ENCODE data around the gene SMARCB1.

The SMARCB1 gene

DNA sequence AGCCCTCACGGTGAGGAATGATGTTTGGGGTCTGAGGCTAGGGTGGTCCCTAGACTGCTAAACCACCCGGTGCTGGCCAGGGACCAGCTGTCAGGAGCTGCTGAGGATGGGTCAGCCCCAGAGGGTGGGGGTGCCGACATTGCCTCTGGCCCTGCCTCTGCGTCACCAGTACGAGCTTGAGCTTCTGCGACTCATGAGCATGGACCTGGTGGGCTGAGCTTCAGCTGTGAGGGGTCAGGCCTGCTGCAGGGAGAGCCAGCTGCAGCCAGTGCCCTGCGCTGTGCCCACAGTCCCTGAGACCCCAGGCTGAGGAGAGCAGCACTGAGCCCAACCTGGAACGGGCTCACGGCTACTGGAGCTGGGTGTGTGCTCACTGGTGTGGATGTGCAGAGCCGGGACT is 45.0 kb downstream of the SMARCB1 start:
- DNase-seq (ENCODE audit: low read depth) = no peak

DNA sequence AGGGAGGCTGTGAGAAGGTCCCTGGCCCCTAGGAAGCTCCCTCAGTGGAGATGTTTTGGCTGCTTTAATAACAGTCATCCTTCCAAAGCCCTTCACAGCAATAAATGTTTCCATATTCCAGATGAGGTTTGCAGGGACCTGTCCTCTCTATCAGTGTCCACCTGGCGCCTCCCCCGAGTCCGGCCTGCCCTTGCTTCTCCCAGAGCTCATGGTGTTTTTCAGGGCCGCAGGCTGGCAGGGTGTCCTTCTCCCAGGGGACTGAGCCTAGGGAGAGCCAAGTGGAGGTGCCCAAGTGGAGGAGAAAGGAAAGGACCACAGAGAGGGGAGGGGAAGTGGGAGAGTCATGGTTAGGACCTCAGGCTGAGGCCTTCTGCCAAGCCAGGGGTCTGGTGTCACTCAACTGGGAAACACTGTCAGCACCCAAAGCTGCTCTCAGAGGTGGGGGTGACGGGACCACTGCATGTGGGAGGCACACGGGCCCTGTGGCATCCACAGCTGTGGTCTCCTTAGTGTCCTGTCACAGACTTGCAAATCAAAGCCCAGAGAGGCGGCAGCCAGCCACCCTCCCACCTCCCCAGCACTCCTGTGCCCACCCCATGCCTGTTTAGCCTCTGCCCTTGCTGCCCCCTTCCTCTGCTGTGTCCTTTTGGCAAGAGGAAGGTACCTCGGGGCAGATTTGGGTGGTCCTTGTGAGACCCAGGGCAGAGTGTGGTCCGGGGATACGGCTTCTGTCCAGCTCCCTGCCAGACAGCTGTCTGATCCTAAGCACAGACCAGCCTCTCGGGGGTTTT is 45.7 kb downstream of the SMARCB1 start:
- DNase-seq (ENCODE audit: low read depth) = no peak

DNA sequence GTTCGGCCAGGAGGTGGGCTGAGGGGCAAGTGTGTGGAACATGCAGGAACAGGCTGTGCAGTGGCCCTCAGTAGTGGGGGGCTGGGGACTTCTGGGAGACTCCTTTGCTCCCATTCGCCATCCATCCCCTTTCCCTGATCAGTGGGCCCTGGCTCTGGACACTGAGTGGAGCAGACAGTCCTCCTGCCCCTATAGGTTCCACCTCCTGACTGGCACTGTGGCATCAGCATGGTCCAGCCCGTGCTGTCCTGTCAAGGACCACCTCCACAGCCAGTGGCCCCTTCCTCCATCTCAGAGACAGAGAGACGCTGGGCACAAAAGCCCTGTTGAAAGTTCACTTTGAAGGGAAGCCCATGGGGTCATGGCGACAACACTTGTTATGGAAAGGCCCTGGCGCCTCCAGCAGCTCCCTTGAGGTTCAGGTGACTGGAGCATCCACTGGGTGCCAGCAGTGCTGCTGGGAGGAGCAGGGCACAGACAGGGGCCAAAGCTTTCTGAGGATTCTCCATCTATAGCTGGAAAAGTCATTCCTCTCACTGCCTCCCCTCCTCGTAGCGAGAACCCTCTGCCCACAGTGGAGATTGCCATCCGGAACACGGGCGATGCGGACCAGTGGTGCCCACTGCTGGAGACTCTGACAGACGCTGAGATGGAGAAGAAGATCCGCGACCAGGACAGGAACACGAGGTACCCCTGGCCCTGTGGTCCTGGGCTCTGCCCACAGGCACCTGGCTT is 46.4 kb downstream of the SMARCB1 start:
- DNase-seq (ENCODE audit: low read depth) = no peak

DNA sequence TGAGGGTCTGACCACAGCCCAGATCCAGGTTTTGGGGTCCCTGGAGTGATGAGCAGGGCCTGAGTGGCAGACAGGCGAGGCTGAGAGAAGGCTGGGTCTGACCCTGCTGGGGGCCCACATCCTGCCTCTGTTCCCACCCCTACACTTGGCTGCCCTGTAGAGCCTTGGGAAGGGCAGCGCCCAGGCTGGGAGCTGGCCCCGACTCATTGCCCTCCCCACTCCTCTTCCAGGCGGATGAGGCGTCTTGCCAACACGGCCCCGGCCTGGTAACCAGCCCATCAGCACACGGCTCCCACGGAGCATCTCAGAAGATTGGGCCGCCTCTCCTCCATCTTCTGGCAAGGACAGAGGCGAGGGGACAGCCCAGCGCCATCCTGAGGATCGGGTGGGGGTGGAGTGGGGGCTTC is 47.1 kb downstream of the SMARCB1 start:
- no peak for DNase-seq (ENCODE audit: low read depth)

DNA sequence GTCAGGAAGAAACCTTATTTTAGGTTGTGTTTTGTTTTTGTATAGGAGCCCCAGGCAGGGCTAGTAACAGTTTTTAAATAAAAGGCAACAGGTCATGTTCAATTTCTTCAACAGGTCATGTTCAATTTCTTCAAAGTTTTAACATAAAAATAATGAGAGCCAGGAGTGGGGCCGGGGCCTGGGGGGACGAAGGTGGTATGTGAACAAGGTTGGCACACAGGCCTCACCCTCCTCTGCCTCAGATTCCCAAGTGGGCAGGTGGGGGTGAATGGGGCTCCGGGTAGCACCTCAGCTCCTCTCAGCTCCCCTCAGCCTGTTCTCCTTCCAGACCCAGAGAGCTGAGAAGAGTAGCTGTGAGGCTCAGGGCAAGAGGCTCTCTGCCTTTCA is 47.6 kb downstream of the SMARCB1 start:
- DNase-seq (ENCODE audit: low read depth) = no peak

DNA sequence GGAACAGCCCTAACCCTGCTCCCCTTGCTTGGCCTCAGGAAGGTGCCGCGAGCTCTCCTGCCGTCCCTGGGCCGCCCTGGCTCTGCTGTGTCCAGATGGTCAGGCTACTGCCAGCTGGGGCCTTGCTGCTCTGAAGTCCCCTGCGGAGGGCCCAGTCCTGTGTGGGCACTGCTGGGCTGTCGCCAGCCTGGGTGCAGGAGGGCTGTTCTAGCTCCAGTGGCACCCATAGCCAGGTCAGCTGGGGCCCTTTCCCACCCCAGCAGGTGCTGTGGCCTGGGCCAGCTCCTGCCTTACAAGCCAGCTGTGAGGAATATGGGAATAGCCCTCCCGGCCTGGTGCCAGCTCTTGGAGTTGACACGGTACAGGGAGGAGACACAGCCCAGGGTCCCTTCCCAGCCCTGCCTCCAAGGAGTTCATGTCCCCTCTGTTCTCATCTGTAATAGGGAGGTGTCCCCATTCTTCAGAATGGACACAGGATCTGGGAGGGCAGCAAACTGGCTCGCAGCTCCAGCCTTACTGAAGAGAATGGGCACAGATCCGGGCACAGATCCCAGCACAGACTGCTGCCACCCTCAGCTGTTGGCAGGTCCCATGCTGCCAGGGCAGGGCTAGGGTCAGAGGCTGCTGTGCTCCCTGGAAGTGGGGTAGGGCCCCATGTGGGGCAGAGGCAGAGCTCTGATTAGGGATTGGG is 48.2 kb downstream of the SMARCB1 start:
- DNase-seq (ENCODE audit: low read depth) = no peak

DNA sequence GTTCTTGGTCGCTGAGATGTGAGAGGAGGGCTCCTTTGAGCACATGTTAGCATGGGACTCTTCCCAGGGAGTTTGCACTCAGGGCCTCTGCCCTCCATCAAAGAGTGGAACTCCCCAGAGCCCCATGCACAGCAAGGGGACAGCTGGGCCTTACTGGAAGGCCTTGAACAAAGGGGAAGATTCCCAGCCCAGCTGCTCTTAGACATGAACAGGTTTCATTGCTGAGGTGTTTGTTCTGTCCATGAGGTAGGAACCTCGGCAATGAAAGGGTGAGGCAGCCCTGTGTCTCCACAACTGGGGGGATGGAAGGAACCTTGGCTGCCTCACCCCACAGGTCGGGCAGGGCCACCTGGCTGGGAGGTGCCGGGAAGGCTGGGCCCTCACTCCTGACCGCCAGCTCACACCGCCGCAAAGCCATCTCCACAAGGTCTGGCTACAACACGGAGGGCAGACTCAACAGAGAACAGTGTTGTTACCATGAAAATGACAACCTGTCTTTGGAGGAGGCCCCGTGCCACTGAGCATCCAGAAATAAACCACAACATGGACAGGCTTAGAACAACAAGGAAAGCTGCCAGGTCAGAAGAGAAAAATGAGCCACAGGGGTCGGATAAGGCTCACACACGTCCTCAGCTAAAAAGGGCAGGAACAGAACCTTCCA is 48.8 kb downstream of the SMARCB1 start:
- DNase-seq (ENCODE audit: low read depth) = peak; percentile 8

DNA sequence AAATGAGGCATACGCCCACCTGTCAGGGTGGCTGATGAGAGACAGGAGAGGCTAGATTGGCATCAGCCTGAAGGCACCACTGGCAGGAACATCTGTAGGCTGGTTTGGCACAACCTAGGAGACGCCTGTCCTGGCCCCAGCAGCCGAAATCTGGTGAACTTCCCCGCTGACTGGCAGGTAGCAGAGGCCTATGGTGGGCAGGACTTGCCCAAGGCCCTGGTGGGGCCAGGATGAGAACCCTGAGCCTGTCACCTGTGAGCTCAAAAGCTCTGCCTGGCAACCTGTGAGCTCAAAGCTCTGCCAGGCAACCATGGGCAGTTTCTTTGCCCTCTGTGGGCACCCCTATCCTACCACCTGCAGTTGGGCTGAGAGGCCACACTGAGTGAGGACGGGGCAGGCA is 49.5 kb downstream of the SMARCB1 start:
- DNase-seq (ENCODE audit: low read depth) = no peak

DNA sequence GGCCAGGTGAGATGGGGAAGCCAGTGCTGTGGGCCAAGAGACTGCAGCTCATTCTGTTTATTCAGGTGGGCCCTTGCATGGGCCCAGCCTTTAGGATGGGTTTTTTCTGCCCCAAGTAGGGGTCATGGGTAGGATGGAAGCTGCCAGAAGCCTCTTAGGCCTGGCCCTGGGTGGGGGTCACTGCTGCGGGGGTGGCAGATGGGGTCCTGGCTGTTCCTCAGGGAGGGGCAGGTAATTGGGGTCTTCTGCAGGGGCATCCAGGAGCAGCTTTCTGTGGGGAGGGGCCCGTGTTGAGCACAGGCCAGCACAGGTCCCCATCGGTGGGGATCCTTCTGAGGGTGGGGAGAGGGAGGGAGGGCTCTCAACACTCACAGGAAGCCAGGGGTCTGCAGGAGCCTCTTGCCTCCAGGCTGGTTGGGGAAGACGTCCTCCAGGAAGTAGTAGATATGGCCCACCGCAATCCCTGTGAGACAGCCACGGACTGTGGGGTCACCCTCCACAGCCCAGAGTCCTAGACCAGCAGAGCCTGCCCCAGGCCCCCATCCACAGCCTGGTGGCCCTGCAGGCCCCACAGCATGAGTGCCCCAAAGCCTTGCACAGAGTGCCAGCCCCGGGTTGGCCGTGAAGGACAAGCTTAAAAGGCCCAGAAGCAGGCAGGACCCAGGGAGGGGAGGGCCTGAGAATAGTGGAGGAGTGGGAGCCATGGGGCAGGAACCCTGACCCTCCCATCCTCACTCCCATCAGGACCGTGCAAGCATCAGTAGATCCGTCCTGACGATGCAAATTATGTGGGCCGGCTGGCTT is 50.1 kb downstream of the SMARCB1 start:
- no peak for DNase-seq (ENCODE audit: low read depth)

DNA sequence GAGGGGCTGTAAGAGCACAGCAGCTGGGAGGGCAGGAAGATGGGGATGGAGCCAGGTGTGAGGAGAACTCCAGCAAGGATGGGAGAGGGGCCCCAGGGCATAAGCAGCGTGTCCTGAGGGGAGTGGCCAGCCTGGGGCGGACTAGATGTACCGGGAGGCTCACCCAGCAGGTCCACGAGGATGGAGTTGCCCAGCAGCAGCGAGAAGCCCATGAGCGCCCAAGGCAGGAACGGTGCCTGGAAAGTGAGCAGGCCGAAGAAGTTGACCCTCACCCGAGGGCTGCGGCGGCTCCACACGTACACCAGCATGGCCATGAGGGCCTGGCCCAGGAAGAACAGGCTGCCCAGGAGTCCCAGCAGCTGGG is 50.7 kb downstream of the SMARCB1 start:
- DNase-seq (ENCODE audit: low read depth) = no peak

DNA sequence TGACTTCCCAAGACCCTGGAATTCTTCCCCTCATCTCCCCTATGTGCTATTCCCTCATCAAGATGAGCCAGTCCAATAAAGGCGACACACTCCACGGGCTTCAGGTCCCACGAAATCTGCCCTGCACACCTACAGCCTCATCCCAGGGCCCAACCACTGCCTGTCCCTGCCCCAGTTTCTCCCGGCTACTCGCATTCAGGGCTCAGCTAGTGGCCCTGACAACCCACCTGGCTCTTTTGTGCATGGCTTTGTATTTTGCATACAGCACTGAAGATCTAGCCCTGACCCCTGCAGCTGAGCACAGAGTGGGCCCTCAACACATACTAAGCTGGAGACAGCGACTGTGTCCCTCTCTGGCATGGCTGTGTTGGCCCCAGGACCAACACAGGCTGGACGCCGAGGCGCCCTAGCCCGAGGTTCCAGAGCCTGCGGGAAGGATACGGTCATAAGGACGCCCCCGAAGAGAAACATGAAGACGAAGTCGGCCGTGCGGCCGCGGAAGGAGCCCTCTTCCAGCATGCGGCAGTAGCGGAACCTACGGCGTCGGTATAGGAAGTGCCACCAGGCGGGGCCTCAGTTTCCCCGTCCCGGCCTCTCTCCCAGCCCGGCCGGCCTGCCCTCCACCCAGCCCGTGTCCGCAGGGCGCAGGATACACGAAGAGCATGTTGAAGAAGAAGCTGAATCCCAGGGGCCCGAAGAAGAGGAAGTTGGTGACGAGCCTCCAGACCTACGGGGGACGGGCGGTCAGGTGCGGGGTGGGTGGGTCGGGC is 51.3 kb downstream of the SMARCB1 start:
- no peak for DNase-seq (ENCODE audit: low read depth)

DNA sequence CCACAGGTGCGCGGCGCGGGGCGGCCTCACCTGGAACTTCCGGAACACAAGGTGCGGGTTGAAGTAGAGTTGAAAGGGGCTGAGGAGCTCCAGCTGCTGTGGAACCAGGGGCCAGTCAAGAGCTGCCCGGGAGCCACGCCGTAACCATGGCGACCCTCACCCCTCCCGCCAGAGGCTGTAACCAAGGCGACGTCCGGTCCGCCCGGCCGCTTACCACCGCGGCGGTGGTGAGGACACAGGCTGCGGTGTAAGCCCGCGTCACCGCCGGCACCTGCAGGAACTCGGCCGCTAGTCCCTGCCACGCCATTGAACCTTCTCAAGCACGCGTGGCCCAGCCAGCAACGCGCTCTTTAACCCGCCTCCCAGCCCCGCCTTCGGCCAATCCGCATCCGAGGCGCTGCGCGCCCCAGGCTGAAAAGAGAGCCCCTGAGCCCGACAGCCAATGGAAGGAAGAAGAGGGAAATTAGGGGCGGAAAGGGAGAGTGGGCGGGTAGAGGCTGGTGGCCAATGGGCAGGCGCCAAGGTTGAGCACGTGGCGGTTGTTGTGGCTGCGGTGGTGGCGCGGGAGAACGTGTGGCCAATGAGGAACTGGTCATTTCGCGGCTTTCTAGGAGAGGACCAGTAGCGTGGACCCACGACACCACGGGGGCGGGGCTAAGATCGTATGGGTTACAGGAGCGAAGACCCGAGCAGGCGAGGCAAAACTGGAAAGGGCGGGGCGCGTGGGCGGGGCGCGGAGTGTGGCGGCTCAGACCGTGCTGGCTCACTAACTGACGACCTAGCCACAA is 52.1 kb downstream of the SMARCB1 start, which contains the start of gene DERL3:
TSS of gene DERL3 (minus strand) at position 326 of the 788 bp plus-strand sequence. CDS start at position 307, 19 bp downstream.
- peak; percentile 99 for DNase-seq (ENCODE audit: low read depth)

DNA sequence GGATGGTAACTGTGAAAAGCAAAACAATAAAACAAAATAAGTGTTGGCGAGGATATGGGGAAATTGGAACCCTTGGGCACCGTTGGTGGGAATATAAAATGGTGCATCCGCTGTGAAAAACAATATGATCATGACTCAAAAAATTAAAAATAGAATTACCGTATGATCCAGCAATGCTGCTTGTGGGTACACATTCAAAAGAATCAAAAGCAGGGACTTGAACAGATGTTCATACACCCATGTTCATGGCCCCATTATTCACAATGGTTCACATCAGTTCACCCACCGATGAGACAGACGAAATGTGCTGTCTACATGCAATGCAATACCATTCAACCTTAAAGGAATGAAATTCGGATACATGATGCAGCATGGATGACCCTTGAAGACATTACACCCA is 53.3 kb downstream of the SMARCB1 start:
- no peak for DNase-seq (ENCODE audit: low read depth)

DNA sequence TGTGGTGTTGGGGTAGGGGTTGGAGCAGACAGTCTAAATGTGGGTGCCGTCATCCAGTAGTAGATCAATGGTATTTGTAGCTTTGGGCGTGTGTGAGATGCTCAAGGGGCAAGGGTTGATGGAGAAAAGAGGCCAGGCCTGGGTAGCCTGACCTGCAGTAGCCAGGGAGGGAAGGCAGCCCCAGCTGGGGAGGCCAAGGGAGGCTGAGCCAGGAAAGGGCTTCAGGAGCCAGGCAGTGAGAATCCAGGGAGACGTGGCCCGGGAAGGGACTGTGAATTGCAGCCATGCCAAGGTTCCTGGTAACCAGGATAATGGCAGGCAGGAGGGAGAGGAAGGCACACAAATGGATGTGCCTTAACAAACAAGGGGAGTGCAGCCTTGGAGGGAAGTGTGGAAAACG is 54.5 kb downstream of the SMARCB1 start:
- no peak for DNase-seq (ENCODE audit: low read depth)

DNA sequence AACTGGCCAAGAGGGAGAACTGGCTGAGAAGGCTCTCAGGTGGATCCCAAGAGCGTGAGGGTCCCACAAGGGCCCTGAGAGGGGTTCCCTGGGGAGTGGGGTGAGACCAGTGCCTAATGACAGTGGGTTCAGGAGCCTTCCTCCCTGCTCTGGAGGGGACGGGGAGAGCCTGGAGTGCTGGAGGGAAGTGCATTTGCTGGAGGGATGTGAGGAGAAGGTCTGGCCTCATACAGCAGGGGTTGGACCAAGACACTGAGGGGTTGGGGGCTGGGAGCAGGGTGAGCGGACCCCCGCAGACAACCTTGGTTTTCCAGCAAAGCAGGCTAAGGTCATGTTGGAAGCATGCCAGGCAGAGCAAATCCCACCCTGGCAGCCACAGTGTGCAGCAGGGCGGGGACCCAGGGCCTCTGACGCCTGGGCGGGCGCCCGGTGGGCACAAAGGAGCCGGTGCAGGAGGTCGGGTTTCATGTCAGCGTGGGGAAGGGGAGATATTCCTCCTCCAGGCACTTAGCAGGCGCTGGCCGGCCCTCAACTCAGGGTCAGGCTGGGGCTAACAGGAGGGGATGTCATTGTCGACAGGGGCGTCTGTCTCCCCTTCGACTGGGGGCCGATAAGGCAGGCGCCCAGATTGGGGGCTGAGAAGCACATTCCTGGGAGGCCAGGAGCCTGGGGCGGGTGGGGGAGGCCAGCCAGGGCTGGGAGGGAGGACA is 55.1 kb downstream of the SMARCB1 start:
- no peak for DNase-seq (ENCODE audit: low read depth)

DNA sequence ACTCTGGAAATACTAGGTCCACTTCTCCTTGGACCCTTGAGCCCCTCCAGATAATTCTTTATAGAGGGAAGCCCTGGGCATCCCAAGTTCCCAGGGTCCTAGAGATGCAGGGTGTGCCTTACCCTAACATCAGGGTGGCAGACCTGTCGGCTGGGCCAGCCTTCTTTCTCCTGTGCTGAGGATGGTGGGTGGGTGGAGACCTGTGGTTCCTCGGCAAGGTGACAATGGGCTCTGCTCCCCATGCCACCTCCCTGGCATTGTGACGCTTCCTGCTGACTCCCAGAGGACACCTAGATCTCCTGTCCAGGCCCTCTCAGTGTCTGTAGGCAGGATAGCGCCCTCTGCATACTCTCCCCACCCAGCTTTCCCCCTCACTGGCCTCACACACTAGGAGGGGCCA is 55.8 kb downstream of the SMARCB1 start:
- no peak for DNase-seq (ENCODE audit: low read depth)

DNA sequence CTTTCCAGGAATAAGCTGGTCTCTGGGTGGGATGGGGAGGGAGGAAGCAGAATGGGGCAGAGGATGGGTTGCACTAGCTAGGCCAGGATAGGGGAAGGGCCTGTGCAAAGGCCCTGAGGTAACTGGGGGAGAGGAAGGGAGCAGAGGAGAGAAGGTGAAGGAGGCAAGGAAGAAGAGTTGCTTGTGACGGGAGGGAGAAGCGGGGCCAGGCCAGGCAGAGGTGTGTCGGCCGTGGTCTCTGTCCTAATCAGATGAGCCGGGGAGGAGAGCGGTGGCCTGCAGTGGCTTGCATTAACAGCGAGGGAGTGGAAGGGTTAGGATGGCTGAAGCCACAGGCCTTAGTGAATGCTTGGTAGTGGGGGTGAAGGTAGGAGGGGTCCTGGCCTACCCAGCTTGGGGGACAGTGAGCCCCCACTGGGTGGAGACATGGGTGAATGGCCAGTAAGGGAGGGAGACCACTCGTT is 58.0 kb downstream of the SMARCB1 start:
- DNase-seq (ENCODE audit: low read depth) = no peak

DNA sequence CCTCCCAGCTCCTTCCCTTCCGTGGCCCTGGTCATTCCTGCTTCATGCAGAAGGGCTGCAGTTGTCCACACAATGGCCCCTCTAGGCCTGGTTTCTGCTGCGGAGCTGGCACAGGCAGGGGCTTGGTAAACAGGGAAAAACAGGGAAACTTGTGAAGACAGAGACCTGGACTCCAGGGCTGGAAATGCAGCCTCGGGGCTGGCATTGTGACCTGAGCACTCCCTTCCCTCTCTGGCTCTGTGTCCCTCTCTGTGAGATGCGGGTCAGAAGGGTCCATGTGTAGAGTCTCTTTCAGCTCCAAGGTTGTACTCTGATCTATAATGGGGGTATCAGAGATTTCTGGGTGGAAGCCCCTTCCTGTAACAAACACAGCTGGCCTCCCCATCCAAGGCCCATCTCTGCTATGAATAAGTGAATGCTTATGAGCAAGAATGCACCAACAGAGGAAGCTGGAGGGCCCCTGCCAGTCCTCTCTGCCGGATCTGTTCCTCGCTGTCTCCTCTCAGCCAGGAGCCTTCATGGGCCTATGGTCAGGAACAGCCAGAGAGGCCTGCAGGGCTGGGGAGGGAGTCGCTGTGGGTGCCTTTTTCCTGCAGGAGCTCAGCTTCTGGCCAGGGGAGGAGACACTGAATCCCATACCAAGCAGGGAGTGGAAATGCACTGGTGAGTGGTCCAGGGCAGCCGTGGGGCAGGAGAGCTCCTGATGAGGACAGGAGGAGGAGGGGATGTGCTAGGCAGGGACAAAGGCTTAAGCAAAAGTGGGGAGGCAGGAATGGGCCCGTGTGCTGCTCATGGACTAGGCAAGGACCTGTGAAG is 58.7 kb downstream of the SMARCB1 start:
- DNase-seq (ENCODE audit: low read depth) = no peak

Data from iris pigment epithelial cell (primary cell).